Hepatocyte (in vitro differentiated cells): ENCODE measurements around the gene HDAC8. TPM values are rescaled to one million over a fixed set of nuclear protein-coding genes. Genes with fewer than 3 reads are reported as not detected.
A peak's percentile ranks its signal among the peaks of the same experiment; 100 is the strongest.

Experiments
- DNase-seq: peaks from one replicate; pipeline ENCODE4 v3.0.0-alpha.2; 2016; ENCODE audit warnings: low spot score
- H2AFZ ChIP-seq: fragments of 200-600 bp; sonication (generic); 2 replicates; pipeline ENCODE4 v1.6.0; 2016; ENCODE audit warnings: antibody characterized with exemption, mild to moderate bottlenecking
- H3K27ac ChIP-seq: fragments of 200-600 bp; sonication (generic); 2 replicates; pipeline ENCODE4 v1.5.1; 2016; ENCODE audit warnings: mild to moderate bottlenecking
- H3K27me3 ChIP-seq: fragments of 200-600 bp; sonication (generic); 2 replicates; pipeline ENCODE4 v1.6.1; 2016
- H3K36me3 ChIP-seq: fragments of 200-600 bp; sonication (generic); replicated peaks from 2 replicates; pipeline ENCODE4 v1.5.1; 2016; ENCODE audit warnings: low read depth; ENCODE audit not compliant: insufficient read depth
- H3K4me1 ChIP-seq: fragments of 200-600 bp; sonication (generic); 2 replicates; pipeline ENCODE4 v1.5.1; 2016; ENCODE audit warnings: mild to moderate bottlenecking, moderate library complexity; ENCODE audit not compliant: insufficient read depth
- H3K4me2 ChIP-seq: fragments of 200-600 bp; sonication (generic); 2 replicates; pipeline ENCODE4 v1.6.0; 2016
- H3K4me3 ChIP-seq: fragments of 200-600 bp; sonication (generic); 2 replicates; pipeline ENCODE4 v1.5.1; 2016; ENCODE audit warnings: mild to moderate bottlenecking
- H3K79me2 ChIP-seq: fragments of 200-600 bp; sonication (generic); 2 replicates; pipeline ENCODE4 v1.6.0; 2017; ENCODE audit warnings: mild to moderate bottlenecking
- H3K9me2 ChIP-seq: fragments of 200-600 bp; sonication (generic); replicated peaks from 2 replicates; pipeline ENCODE4 v1.6.0; 2017; ENCODE audit warnings: mild to moderate bottlenecking; ENCODE audit not compliant: insufficient read depth
- H3K9me3 ChIP-seq: fragments of 200-600 bp; sonication (generic); 2 replicates; pipeline ENCODE4 v1.5.1; 2016; ENCODE audit warnings: low read depth, mild to moderate bottlenecking
- H4K20me1 ChIP-seq: fragments of 200-600 bp; sonication (generic); 2 replicates; pipeline ENCODE4 v1.6.0; 2016; ENCODE audit warnings: mild to moderate bottlenecking; ENCODE audit not compliant: insufficient read depth, poor library complexity, severe bottlenecking
- CTCF ChIP-seq: fragments of 200-600 bp; sonication (generic); IDR thresholded peaks from 2 replicates; pipeline ENCODE4 v1.5.1; 2016; ENCODE audit warnings: antibody characterized with exemption, mild to moderate bottlenecking; ENCODE audit not compliant: poor library complexity
- EZH2 ChIP-seq: fragments of 200-600 bp; sonication (generic); IDR thresholded peaks from 2 replicates; pipeline ENCODE4 v1.6.1; 2016; ENCODE audit warnings: antibody characterized with exemption, mild to moderate bottlenecking, borderline replicate concordance
- EZH2phosphoT487 ChIP-seq: fragments of 200-600 bp; sonication (generic); IDR thresholded peaks from one replicate; pipeline ENCODE4 v1.6.1; 2018; ENCODE audit warnings: antibody characterized with exemption, mild to moderate bottlenecking, low read depth, moderate library complexity; ENCODE audit not compliant: unreplicated experiment, severe bottlenecking
- WGBS: methylation state at CpG from one replicate; pipeline ENCODE4 v1.1.6; 2016; ENCODE audit warnings: low lambda C conversion rate; ENCODE audit errors: missing lambda C conversion rate; 5-methylcytosine and 5-hydroxymethylcytosine counted together
- polyA plus RNA-seq: library from polyadenylated mRNA; unstranded; fragments of >200 nt; fragmentation: Nextera tagmentation; extraction: Ambion mirVana; gene quantifications from 2 replicates; pipeline ENCODE4 v1.2.1, GENCODE V29; 2016
- total RNA-seq: library from RNA; depleted of rRNA; stranded (reverse); fragments of >200 nt; gene quantifications from 2 replicates; pipeline ENCODE4 v1.2.3, GENCODE V29; 2014

The HDAC8 gene
- total and polyA plus RNA-seq, 2 experiments from 2014 or later, result 29.4 to 29.5 TPM

DNA sequence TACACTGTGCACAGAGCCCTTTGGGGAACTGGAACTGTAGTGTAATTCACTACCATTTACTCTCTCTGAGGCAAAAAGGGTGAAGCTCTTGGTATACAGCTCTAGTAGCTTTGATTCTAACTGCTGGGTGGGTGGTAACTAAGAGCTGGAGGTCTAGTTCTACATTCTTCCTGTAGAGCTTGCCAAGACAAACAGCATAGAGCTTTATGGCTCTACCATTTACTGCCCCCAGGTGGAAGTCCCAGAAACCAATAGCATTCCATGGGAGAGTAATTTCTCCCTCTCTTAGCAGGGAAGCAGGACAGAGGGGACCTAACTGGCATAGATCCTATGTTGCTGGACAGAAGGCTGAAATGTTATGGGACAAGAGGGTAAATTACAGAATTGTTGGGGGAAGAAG is 26.7 kb downstream of the HDAC8 start:
- H3K36me3 ChIP-seq, result no peaks in the 10 kb centered on the region
- H3K4me1 ChIP-seq, result no peaks in the 10 kb centered on the region
- no peak overlapping the region for H2AFZ ChIP-seq
- H3K9me2 ChIP-seq, result no peaks in the 10 kb centered on the region
- no peak overlapping the region for H3K27ac ChIP-seq
- no peak overlapping the region for H3K4me3 ChIP-seq
- H3K27me3 ChIP-seq, result no peaks in the 10 kb centered on the region
- no peak for DNase-seq
- H3K79me2 ChIP-seq, result no peaks in the 10 kb centered on the region
- TF ChIP-seq CTCF, result no peak
- no peak for TF ChIP-seq EZH2phosphoT487
- TF ChIP-seq EZH2, result no peak
- no peak overlapping the region for H3K4me2 ChIP-seq
- no peaks in the 10 kb centered on the region for H3K9me3 ChIP-seq
- no peaks in the 10 kb centered on the region for H4K20me1 ChIP-seq

GRCh38 chrX:72540318-72540717 is 32.3 kb downstream of the HDAC8 start:
- no peaks in the 10 kb centered on the region for H4K20me1 ChIP-seq
- H2AFZ ChIP-seq, result no peak overlapping the region
- H3K27me3 ChIP-seq, result no peaks in the 10 kb centered on the region
- H3K27ac ChIP-seq, result no peak overlapping the region
- no peak overlapping the region for H3K4me3 ChIP-seq
- peak; percentile 8 for DNase-seq
- WGBS, result 42% methylated on average over 5 of the region's 5 CpGs
- peak; percentile 42 for TF ChIP-seq CTCF
- TF ChIP-seq EZH2, result no peak
- no peak for TF ChIP-seq EZH2phosphoT487
- no peaks in the 10 kb centered on the region for H3K9me2 ChIP-seq
- no peaks in the 10 kb centered on the region for H3K9me3 ChIP-seq
- no peaks in the 10 kb centered on the region for H3K4me1 ChIP-seq
- no peaks in the 10 kb centered on the region for H3K79me2 ChIP-seq
- H3K36me3 ChIP-seq, result no peaks in the 10 kb centered on the region
- no peak overlapping the region for H3K4me2 ChIP-seq

- H2AFZ ChIP-seq, result no peak overlapping the region
- no peak for DNase-seq
- H4K20me1 ChIP-seq, result no peaks in the 10 kb centered on the region
- H3K4me2 ChIP-seq, result no peak overlapping the region
- H3K9me3 ChIP-seq, result no peaks in the 10 kb centered on the region
- no peaks in the 10 kb centered on the region for H3K9me2 ChIP-seq
- TF ChIP-seq CTCF (no peak), EZH2phosphoT487 (no peak), EZH2 (no peak)
- no peak overlapping the region for H3K4me3 ChIP-seq
- H3K36me3 ChIP-seq, result no peaks in the 10 kb centered on the region
- 75% methylated on average over 2 of the region's 2 CpGs for WGBS
- H3K79me2 ChIP-seq, result no peaks in the 10 kb centered on the region
- no peaks in the 10 kb centered on the region for H3K27me3 ChIP-seq
- no peak overlapping the region for H3K27ac ChIP-seq
- no peaks in the 10 kb centered on the region for H3K4me1 ChIP-seq
These were observed 32.8 kb downstream of the HDAC8 start for GRCh38 chrX:72539822-72540221.

DNA sequence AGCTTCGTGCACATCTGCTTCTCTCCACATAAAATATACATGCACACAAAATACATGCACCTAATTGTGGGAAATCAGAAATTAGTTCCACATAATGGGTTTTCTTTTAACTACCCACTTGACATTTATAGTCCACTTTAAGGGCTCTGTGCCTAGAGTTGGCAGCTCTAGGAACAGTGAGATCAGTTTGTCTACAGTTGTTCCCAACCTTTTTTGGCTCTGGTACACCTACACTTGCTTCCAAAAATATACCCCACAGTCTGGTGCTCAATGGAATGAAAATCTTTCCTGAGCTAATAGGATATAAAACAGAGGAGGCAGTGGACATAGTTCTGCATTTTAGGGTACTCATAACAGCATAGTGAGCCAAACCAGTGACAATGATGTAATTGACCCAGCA is 36.1 kb downstream of the HDAC8 start:
- H3K9me2 ChIP-seq, result no peaks in the 10 kb centered on the region
- DNase-seq, result no peak
- H3K36me3 ChIP-seq, result no peaks in the 10 kb centered on the region
- no peak overlapping the region for H3K27ac ChIP-seq
- WGBS, result 67% methylated on average over 1 of the region's 1 CpG
- no peak overlapping the region for H3K4me3 ChIP-seq
- H2AFZ ChIP-seq, result no peak overlapping the region
- no peaks in the 10 kb centered on the region for H3K79me2 ChIP-seq
- H3K9me3 ChIP-seq, result no peaks in the 10 kb centered on the region
- no peaks in the 10 kb centered on the region for H3K4me1 ChIP-seq
- no peaks in the 10 kb centered on the region for H3K27me3 ChIP-seq
- no peak overlapping the region for H3K4me2 ChIP-seq
- no peaks in the 10 kb centered on the region for H4K20me1 ChIP-seq
- TF ChIP-seq EZH2phosphoT487 (no peak), CTCF (no peak)
